Ovary (tissue), 9 donors: Measurements from ENCODE around the gene LSAMP. TPM values are rescaled to one million over a fixed set of nuclear protein-coding genes. Genes with fewer than 3 reads are reported as not detected.

Experiments used
- DNase-seq, 5 donors: peaks; one replicate each; pipeline ENCODE4 v3.0.0-alpha.2; 2019 to 2020
- H3K27ac ChIP-seq, 2 donors: fragments of 200-600 bp; one replicate each; pipeline versions ENCODE4 v1.5.1 to v1.8.0; 2019 to 2022
- H3K27me3 ChIP-seq: fragments of 200-600 bp; one replicate; pipeline ENCODE4 v1.8.0; 2022
- H3K36me3 ChIP-seq: fragments of 200-600 bp; sonication (generic); one replicate; pipeline ENCODE4 v1.5.1; 2019
- H3K4me1 ChIP-seq: one replicate; pipeline ENCODE4 v1.8.1; 2013; ENCODE audit warnings: mild to moderate bottlenecking, moderate library complexity; ENCODE audit not compliant: insufficient read depth
- H3K4me3 ChIP-seq: fragments of 200-600 bp; sonication (generic); one replicate; pipeline ENCODE4 v1.5.1; 2017
- H3K9me3 ChIP-seq, 2 donors: fragments of 200-600 bp in 1 of 2; sonication (generic) in 1 of 2; one replicate each; pipeline versions ENCODE4 v1.5.1 to v1.8.1; 2013 to 2019; ENCODE audit warnings: mild to moderate bottlenecking in 1 of 2, moderate library complexity in 1 of 2
- EP300 ChIP-seq: sonication (generic); formaldehyde crosslinking; IDR thresholded peaks from one replicate; pipeline ENCODE4 v1.6.1; 2017; ENCODE audit warnings: antibody characterized with exemption
- POLR2A ChIP-seq: fragments of 450-650 bp; IDR thresholded peaks from one replicate; pipeline ENCODE4 v1.6.1; 2017; ENCODE audit warnings: antibody characterized with exemption, mild to moderate bottlenecking, moderate library complexity
- WGBS, 3 donors: extraction: QIAGEN DNeasy Blood & Tissue Kit in 1 of 3; methylation state at CpG; one replicate each; pipeline versions ENCODE4 v1.1.5 to v1.1.7; 2013 to 2017; 5-methylcytosine and 5-hydroxymethylcytosine counted together
- intact Hi-C, 4 donors: fragments of 100-400 bp; cut with DNase I; formaldehyde crosslinking; loops; one replicate each; pipeline versions ENCODE4 v1.11.0 to v1.15.1; 2022 to 2023
- polyA plus RNA-seq, 2 donors: library from polyadenylated mRNA; stranded (reverse); fragments of 200-250 nt in 1 of 2; fragments of 350-450 nt in 1 of 2; fragmentation: Illumina TruSeq in 1 of 2; extraction: RNeasy Lipid Tissue Mini Kit (QIAGEN cat#74804) in 1 of 2; gene quantifications; one replicate each; pipeline ENCODE4 v1.2.3, GENCODE V29; 2013 to 2014
- total RNA-seq, 7 donors: library from RNA; depleted of rRNA in 2 of 7; stranded (reverse); fragments of >200 nt in 2 of 7; fragmentation: NEBNext Ultra II Directional in 3 of 7; extraction: Animal tissue kit (Norgen Biotek cat#: 25700) in 3 of 7; gene quantifications; one replicate each; pipeline versions ENCODE4 v1.1.0 to v1.2.4, GENCODE V29; 2016 to 2023
- TF ChIP-seq, protein P1 (sequence below), 3 donors: fragments of 450-650 bp in 2 of 3; fragments of 200-600 bp in 1 of 3; IDR thresholded peaks; one replicate each; pipeline versions ENCODE4 v1.5.1 to v1.8.0; 2016 to 2022; ENCODE audit warnings: antibody characterized with exemption in 3 of 3, mild to moderate bottlenecking in 1 of 3
- donor health status: DM: no; HTN: no; CAD: no; lungs with moderate emphysema.
- donor health status: DM: no; HTN: no; CAD: no.
- donor health status: Bipolar disorder and iron deficiency.
- donor health status: DM: yes; HTN: yes; CAD: no.
- donor health status: DM: no; HTN: no; CAD: no.
- donor health status: DM: yes; HTN: yes; CAD: no.

LSAMP gene
- total and polyA plus RNA-seq, 9 donors, result 1.1 to 13.0 (median 5.4) TPM

DNA sequence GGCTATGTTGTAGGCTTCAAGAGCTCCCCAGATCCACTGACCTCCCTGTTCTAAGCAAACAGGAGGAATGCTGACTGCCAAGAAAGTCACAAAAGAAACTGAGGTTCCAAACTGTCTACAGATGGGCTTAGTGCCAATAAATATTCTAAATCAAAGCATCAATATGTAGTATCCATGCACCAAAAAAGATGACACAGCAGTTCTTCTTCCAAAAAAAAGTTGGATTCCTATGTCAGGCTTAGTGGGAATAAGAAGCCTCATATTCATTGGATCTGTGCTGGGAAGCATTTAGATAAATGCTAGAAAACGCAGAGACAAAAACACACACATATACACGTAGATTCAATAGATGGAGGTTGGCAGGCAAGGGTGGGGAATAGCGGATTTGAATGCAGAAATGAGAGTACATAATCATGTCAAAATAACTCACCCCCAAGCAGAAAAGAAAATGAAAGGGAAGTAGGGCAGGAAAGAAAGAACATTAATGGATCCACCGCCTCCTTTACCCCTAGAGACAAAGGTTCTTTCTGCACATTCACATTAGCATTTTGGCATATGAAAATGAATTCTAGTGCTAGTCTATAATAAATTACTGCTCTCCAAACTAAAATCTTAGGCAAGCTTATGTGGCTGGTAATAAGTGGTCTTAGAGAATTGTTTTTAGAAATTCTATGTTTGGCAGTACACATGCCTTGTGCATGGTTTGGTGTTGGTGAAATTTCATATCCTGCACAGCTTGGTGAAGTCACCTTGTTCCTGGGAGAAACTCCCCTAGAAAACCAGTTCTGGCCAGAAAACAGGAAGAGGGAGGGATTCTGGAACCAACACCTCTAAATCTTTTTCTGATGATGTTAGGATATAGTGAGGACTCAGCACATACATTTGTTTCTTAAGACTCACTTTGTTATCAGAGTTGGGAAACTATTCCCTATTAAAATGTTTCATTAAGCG lies 283.4 kb downstream of the LSAMP start:
- 76 to 88% (median 80%) methylated on average over 5 of the region's 5 CpGs for WGBS, 3 donors

DNA sequence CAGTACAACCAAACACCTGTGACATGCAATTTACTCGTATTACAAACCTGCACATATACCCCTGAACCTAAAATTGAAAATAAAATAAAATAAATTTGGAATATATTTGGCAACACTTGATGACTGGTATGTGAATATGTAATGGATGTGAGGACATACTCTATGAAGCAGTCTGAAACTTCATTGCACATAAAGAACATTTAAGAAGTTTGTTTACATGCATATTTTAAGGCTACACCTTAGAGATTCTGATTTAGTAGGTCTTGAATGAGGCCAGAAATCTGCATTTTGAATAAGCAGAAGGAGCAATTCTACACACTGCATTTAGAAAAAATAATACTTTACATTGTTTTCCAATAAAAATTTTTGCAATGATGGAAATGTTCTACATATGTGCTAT lies 284.7 kb downstream of the LSAMP start:
- H3K4me1 ChIP-seq, result no peaks in the 10 kb centered on the region
- DNase-seq, result no peak
- no peak overlapping the region for H3K4me3 ChIP-seq
- no peaks in the 10 kb centered on the region for H3K36me3 ChIP-seq
- TF ChIP-seq EP300 (no peak), POLR2A (no peak)
- TF ChIP-seq, protein P1, sequence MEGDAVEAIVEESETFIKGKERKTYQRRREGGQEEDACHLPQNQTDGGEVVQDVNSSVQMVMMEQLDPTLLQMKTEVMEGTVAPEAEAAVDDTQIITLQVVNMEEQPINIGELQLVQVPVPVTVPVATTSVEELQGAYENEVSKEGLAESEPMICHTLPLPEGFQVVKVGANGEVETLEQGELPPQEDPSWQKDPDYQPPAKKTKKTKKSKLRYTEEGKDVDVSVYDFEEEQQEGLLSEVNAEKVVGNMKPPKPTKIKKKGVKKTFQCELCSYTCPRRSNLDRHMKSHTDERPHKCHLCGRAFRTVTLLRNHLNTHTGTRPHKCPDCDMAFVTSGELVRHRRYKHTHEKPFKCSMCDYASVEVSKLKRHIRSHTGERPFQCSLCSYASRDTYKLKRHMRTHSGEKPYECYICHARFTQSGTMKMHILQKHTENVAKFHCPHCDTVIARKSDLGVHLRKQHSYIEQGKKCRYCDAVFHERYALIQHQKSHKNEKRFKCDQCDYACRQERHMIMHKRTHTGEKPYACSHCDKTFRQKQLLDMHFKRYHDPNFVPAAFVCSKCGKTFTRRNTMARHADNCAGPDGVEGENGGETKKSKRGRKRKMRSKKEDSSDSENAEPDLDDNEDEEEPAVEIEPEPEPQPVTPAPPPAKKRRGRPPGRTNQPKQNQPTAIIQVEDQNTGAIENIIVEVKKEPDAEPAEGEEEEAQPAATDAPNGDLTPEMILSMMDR (IDR thresholded peaks at IDR 0.05), result no peak
- no peaks in the 10 kb centered on the region for H3K9me3 ChIP-seq
- no peak overlapping the region for H3K27ac ChIP-seq
- WGBS, 3 donors, result 88 to 96% (median 95%) methylated on average over 1 of the region's 1 CpG
- H3K27me3 ChIP-seq, result no peaks in the 10 kb centered on the region
- intact Hi-C loops, result no loop called here

More for the DNA sequence above, 283.4 kb downstream of the LSAMP start:
- Histone ChIP-seq H3K4me1 (no peaks in the 10 kb centered on the region), H3K27me3 (no peaks in the 10 kb centered on the region), H3K36me3 (no peaks in the 10 kb centered on the region), H3K9me3 (no peaks in the 10 kb centered on the region), H3K4me3 (no peak overlapping the region), H3K27ac (no peak overlapping the region)
- TF ChIP-seq, protein P1 (IDR thresholded peaks at IDR 0.05), result no peak
- no peak for TF ChIP-seq EP300
- no peak for TF ChIP-seq POLR2A
- DNase-seq, result no peak
- intact Hi-C loops, result no loop called here

DNA sequence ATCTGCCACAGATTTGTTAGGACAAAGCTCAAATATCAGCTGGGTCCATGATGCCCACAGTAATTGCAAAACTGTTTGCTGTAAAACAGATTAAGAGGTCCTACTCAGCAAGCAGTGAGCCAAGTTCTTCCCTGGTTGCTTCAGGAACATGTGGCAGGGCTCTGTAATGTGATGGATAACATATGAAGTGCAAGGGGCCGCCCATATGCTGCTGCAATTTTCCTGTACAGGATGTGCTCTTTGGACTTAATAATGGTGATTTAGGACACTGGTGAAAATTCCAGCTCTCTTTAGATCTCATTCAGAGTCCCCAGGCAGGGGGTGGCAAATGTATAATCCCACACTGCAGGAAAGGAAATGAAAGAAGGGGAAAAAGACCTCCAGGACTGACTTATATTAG lies 289.4 kb downstream of the LSAMP start:
- Histone ChIP-seq H3K4me1 (no peaks in the 10 kb centered on the region), H3K4me3 (no peak overlapping the region), H3K36me3 (no peaks in the 10 kb centered on the region), H3K27ac (no peak overlapping the region), H3K27me3 (no peaks in the 10 kb centered on the region), H3K9me3 (no peaks in the 10 kb centered on the region)
- TF ChIP-seq POLR2A, result no peak
- TF ChIP-seq EP300, result no peak
- TF ChIP-seq, protein P1 (IDR thresholded peaks at IDR 0.05), result no peak
- intact Hi-C loops, result no loop called here
- 65 to 85% (median 82%) methylated on average over 1 of the region's 1 CpG for WGBS, 3 donors
- no peak for DNase-seq

DNA sequence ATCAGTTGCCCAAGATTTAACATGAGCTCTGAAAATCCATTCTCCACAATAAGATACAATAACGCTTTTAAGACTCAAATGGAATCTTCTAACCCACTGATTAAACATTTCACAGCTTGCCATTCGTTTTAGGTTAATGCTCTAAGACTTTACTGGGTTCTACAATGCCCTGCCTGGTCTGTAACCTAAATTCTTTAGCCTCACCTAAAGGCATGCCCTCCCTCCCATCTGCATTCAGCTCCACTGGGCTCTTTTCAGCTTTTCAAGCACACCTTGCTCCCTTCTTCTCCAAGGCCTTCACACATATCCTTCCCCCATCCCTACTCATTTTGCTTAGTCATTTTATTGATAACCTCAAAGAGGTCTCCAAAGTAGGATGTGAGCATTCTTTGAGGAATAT lies 290.9 kb downstream of the LSAMP start:
- DNase-seq, result no peak
- intact Hi-C loops, result no loop called here
- WGBS, 3 donors, result 78 to 85% (median 83%) methylated on average over 2 of the region's 2 CpGs
- no peaks in the 10 kb centered on the region for H3K9me3 ChIP-seq
- no peaks in the 10 kb centered on the region for H3K4me1 ChIP-seq
- no peaks in the 10 kb centered on the region for H3K36me3 ChIP-seq
- no peak overlapping the region for H3K27ac ChIP-seq
- H3K27me3 ChIP-seq, result no peaks in the 10 kb centered on the region
- no peak overlapping the region for H3K4me3 ChIP-seq
- TF ChIP-seq, protein P1 (IDR thresholded peaks at IDR 0.05), result no peak
- TF ChIP-seq POLR2A (no peak), EP300 (no peak)
